ENCODE data around the gene KLRC3. TPM values are rescaled to one million over a fixed set of nuclear protein-coding genes. Genes with fewer than 3 reads are reported as not detected.
"Not testable (repeated sequence)": the region's sequence is repeated elsewhere in the genome, so short reads cannot be mapped to it uniquely, and the experiment has no call there.

Gene KLRC3
- total RNA-seq, 1 donor from 2014 or later: not detected

DNA sequence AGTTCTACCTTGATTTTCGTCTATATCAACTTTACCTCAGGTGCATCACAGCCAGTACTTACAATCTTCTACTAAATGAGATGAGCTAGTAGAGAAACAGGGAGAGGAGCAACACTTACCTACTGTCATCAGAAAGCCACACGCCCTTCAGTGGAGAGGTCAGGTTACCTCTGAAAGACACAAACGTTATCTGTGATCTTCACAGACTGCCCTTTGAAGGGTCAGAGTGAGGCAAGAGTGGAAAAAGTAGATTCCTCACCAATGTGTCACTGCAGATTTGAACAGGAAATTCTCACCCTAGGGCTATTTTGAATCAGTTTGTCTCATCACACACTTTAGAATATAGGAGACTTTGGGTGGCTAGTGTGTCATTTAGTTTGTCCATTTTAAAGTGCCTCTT, 1.8 kb upstream of the KLRC3 start:
- H3K4me3 Mint-ChIP-seq; H3K36me3 Mint-ChIP-seq (ENCODE audit: low read depth); H3K4me1 Mint-ChIP-seq; H3K27me3 Mint-ChIP-seq (ENCODE audit: low read depth); H3K27ac Mint-ChIP-seq (ENCODE audit: unreplicated experiment); DNase-seq (ENCODE audit: low read depth, low spot score); H3K9me3 Mint-ChIP-seq: not testable (repeated sequence)

DNA sequence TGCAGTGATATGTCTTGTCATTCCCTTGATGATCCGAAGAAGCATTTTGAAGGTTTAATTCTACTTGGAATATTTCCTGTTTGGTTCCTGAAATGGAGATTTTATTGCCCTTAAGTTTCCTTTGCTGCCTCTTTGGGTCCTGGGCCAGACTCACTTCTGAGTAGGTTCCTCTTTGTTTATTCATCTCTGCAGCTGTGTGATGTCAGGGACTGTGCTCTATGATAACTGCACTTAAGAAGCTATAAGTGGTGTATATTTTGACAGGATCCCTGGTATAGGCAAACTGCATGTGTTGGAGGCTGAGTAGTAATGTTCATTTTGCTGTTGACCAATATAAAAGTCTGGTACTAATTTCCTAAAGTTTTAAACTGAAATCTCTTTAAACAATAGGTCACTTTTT, 11.0 kb downstream of the KLRC3 start, which contains the start of gene KLRC4:
KLRC4 (minus strand) TSS at position 366 of the 400 bp plus-strand sequence; CDS start at position 184, 182 bp downstream.
- H3K4me3 Mint-ChIP-seq: no peak within 1 kb of the TSS
- no peaks in the 10 kb centered on the region for H3K27me3 Mint-ChIP-seq (ENCODE audit: low read depth)
- no peaks in the 10 kb centered on the region for H3K36me3 Mint-ChIP-seq (ENCODE audit: low read depth)
- H3K4me1 Mint-ChIP-seq: no peaks in the 10 kb centered on the region
- H3K27ac Mint-ChIP-seq (ENCODE audit: unreplicated experiment): no peak within 1 kb of the TSS
- TF ChIP-seq, protein P1, sequence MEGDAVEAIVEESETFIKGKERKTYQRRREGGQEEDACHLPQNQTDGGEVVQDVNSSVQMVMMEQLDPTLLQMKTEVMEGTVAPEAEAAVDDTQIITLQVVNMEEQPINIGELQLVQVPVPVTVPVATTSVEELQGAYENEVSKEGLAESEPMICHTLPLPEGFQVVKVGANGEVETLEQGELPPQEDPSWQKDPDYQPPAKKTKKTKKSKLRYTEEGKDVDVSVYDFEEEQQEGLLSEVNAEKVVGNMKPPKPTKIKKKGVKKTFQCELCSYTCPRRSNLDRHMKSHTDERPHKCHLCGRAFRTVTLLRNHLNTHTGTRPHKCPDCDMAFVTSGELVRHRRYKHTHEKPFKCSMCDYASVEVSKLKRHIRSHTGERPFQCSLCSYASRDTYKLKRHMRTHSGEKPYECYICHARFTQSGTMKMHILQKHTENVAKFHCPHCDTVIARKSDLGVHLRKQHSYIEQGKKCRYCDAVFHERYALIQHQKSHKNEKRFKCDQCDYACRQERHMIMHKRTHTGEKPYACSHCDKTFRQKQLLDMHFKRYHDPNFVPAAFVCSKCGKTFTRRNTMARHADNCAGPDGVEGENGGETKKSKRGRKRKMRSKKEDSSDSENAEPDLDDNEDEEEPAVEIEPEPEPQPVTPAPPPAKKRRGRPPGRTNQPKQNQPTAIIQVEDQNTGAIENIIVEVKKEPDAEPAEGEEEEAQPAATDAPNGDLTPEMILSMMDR (conservative IDR thresholded peaks at IDR 0.05): no peak
- H3K9me3 Mint-ChIP-seq: peaks cover 2% of the 10 kb centered on the region
- DNase-seq (ENCODE audit: low read depth, low spot score): no peak

DNA sequence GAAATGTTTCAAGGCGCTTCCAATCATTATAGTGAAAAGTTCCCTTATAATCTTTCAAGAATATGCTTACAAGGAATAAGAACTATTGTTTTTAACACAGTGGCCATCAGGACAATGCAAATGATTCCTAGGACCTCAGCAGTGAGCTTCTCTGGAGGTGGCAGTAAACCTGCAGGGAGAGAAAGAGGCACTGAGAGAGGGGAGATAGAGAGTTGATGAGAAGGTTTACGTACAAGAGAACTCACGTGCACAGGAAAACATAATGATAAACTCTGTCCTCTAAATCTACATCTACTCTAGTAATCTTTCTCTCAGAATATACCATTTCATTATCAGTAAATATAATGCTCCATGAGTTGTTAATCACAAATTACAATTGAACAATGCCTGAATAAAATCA, 11.6 kb downstream of the KLRC3 start:
- H3K27me3 Mint-ChIP-seq (ENCODE audit: low read depth): no peaks in the 10 kb centered on the region
- TF ChIP-seq, protein P1 (conservative IDR thresholded peaks at IDR 0.05): no peak

DNA sequence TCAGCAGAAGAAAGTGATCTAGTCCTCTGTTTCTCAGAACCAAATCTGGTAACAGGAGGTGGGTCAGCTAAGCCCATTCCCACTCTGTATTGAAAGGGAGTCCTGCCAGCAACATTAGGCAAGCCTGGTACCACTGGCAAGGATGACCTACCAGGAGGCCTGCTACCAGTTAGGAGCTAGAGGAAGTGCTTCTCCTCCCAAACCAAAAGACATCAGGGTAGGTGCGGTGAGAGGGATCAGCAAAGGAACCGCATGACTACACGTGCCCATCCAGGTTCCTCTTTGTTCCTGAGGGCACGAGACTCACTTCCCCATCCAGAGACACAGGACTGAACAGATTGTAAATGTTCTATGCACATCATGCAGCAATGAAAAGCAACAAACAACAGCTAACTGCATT, 13.7 kb downstream of the KLRC3 start:
- no peak for DNase-seq (ENCODE audit: low read depth, low spot score)
- Mint-ChIP-seq H3K4me3 (no peak overlapping the region), H3K27me3 (ENCODE audit: low read depth) (no peaks in the 10 kb centered on the region), H3K27ac (ENCODE audit: unreplicated experiment) (no peak overlapping the region), H3K4me1 (no peaks in the 10 kb centered on the region), H3K9me3 (peaks cover 2% of the 10 kb centered on the region), H3K36me3 (ENCODE audit: low read depth) (no peaks in the 10 kb centered on the region)
- TF ChIP-seq, protein P1 (conservative IDR thresholded peaks at IDR 0.05): no peak

More for the DNA sequence above, 11.6 kb downstream of the KLRC3 start:
- no peaks in the 10 kb centered on the region for H3K4me1 Mint-ChIP-seq
- no peaks in the 10 kb centered on the region for H3K36me3 Mint-ChIP-seq (ENCODE audit: low read depth)
- peaks cover 2% of the 10 kb centered on the region for H3K9me3 Mint-ChIP-seq
- H3K27ac Mint-ChIP-seq (ENCODE audit: unreplicated experiment): no peak overlapping the region
- DNase-seq (ENCODE audit: low read depth, low spot score): no peak
- no peak overlapping the region for H3K4me3 Mint-ChIP-seq

DNA sequence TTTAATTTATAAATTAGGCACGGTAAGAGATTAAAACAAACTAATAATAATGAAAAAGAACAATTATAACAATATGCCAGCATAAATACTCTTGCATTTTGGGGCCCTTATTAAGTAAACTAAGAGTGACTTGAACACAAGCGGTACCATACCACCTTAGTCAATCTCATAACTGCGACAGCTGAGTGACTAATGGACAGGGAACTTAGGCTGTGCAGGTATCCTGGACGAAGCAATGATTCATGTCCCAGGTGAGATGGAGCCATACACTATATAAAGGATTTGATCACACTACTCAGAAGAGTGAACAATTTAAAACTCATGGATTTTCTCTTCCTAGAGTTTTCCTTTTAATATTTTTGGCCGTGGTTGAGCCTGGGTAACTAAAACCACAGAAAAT, 15.1 kb downstream of the KLRC3 start:
- no peaks in the 10 kb centered on the region for H3K36me3 Mint-ChIP-seq (ENCODE audit: low read depth)
- H3K4me1 Mint-ChIP-seq: no peaks in the 10 kb centered on the region
- DNase-seq (ENCODE audit: low read depth, low spot score): no peak
- H3K27me3 Mint-ChIP-seq (ENCODE audit: low read depth): no peaks in the 10 kb centered on the region
- H3K9me3 Mint-ChIP-seq: peaks cover 2% of the 10 kb centered on the region
- TF ChIP-seq, protein P1 (conservative IDR thresholded peaks at IDR 0.05): no peak
- no peak overlapping the region for H3K4me3 Mint-ChIP-seq
- H3K27ac Mint-ChIP-seq (ENCODE audit: unreplicated experiment): no peak overlapping the region

DNA sequence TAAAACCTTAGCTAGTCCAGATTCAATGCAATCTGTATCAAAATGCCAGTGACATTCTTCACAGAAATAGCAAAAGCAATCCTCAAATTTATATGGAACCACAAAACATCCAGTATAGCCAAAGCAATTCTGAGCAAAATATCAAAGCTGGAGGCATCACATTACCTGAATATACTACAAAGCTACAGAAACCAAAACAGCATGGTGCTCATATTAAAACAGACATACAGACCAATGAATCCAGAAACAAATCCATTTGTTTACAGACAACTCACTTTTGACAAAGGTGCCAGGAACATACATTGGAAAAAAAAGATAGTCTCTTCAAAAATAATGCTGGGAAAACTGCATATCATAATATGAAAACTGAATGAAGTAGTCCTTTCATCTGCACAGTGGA, 15.6 kb downstream of the KLRC3 start:
- TF ChIP-seq, protein P1 (conservative IDR thresholded peaks at IDR 0.05): no peak
- no peaks in the 10 kb centered on the region for H3K4me1 Mint-ChIP-seq
- peaks cover 2% of the 10 kb centered on the region for H3K9me3 Mint-ChIP-seq
- H3K4me3 Mint-ChIP-seq: no peak overlapping the region
- H3K36me3 Mint-ChIP-seq (ENCODE audit: low read depth): no peaks in the 10 kb centered on the region
- H3K27ac Mint-ChIP-seq (ENCODE audit: unreplicated experiment): no peak overlapping the region
- no peaks in the 10 kb centered on the region for H3K27me3 Mint-ChIP-seq (ENCODE audit: low read depth)
- no peak for DNase-seq (ENCODE audit: low read depth, low spot score)

Data from neural crest cell (in vitro differentiated cells).